HG03575 (cell line): ENCODE data around the gene CERS4.
"Not testable (repeated sequence)": the region's sequence is repeated elsewhere in the genome, so short reads cannot be mapped to it uniquely, and the experiment has no call there.

Source experiments
- ATAC-seq: cut with Tn5 transposase; IDR thresholded peaks from one replicate; pipeline ENCODE4 v1.9.1; 2021; ENCODE audit not compliant: unreplicated experiment, insufficient number of reproducible peaks, low FRiP score; ENCODE audit errors: extremely low read depth

Gene CERS4

DNA sequence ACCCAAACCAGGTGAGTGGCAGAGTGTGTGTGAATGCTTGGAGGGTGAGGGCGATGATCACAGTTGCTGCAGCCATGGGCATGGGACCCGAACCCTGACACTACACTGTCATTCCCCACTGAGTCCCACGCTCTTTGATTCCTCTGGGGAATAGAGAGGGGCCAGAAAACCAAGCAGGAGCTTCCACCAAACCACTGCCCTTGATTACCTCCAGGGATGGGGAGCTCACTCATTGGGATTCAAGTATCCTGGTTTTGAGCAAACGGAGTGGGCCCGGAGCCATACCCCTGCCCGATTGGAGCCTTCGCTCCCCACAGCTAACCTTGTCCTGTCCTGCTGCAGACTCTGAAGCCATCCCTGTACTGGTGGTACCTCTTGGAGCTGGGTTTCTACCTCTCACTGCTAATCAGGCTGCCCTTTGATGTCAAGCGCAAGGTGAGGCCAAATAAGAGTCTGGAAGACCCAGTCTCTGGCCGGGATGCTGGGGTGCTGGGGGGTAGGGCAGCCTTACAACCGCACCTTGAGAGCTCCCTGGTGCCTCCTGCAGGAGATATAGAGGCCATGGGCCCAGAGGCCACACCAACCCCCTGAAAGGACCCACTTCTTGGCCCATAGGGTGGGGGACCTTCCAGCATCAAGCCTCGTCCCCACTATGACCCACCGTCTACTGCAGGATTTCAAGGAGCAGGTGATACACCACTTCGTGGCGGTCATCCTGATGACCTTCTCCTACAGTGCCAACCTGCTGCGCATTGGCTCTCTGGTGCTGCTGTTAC lies 47.3 kb downstream of the CERS4 start:
- ATAC-seq, result no peak

DNA sequence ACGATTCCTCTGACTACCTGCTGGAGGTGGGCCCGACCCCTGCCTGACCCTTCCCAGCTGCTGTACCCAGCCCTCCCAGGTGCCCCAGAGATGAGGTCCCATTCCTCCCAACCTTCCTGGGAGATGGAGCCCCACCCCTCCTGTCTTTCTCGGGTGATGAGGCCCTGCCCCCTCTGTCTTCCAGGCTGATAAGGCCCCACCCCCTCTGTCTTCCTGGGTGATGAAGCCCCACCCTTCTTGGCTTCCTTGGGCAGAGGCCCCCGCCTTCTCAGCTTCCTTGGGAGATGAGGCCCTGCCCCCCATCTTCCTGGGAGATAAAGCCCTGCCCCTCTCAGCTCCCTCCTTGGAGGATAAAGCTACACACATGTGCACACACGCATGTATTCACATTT lies 47.9 kb downstream of the CERS4 start:
- no peak for ATAC-seq

DNA sequence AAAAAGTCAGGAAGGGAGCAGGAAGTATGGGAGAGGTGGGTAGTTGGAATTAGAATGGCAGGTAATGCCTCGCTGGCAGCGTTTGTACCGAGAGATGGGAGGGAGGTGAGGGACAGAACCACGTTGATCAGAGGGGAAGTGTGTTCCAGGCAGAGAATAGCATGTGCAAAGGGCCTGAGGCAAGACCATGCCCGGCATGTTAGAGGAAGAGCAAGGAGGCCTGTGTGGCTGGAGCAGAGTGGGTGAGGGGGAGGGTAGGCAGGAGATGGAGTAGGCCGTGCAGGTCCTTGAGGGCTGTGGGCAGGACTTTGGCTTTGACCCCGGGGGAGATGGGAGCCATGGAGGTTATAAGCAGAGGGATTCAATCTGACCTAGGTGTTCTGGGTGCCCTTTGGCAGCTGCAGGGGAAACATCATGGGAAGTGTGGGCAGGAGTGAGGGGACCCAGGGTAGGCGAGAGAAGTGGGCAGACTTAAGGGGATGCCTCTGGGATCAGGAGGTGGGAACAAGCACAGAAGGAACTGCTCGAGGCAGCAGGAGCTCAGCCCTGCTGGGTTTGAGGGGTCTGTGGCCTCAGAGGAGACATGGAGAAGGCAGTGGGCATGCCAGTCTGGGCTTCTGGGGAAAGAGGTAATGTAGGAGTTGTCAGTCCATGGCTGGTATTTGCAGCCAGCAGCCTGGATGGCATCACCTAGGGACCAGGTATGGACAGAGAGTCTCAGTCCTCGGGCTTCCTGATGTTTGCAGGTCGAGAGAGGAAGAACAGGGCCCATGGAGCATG lies 50.2 kb downstream of the CERS4 start:
- ATAC-seq, result no peak

DNA sequence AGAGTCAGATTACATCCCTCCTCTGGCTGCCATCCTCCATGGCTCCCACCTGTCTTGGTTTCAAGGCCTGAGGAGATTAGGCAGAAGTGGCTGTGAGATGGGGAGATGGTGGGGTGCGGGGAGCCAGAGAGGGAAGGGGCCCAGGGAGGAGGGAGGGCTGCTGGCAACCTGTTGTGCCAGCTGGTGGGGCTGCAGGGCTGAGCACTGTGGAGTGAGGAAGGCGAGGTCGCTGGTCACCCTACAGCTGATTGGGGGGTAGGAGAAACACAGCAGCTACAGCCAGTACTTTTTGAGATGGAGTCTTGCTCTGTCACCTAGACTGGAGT lies 50.7 kb downstream of the CERS4 start:
- ATAC-seq, result no peak

GRCh38 chr19:8261347-8261746 lies 52.2 kb downstream of the CERS4 start:
- ATAC-seq, result no peak

DNA sequence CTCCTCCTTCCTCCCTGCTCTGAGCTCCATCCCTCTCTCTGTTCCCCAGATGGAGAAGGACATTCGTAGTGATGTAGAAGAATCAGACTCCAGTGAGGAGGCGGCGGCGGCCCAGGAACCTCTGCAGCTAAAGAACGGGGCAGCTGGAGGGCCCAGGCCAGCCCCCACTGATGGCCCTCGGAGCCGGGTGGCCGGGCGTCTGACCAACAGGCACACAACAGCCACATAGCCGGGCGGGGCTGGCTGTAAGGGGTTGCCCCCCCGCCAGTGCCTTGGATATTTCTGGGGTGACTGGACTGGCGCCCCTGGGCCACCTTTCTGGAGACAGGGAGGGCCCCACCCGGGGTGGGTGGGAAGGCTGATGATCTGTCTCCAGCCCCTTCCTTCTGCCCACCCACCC lies 52.7 kb downstream of the CERS4 start:
- ATAC-seq, result no peak

GRCh38 chr19:8262431-8262830 lies 53.3 kb downstream of the CERS4 start:
- ATAC-seq, result no peak

DNA sequence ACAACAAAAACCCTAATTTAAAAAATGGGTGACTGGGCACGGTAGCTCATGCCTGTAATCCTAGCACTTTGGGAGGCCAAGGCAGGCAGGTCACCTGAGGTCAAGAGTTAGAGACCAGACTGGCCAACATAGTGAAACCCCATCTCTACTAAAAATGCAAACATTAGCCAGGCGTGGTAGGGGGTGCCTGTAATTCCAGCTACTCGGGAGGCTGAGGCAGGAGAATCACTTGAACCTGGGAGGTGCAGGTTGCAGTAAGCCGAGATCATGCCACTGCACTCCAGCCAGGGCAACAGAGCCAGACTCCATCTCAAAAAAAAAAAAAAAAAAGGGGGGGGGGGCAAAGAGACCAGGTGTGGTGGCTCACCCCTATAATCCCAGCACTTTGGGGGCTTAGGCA lies 55.1 kb downstream of the CERS4 start:
- ATAC-seq, result not testable (repeated sequence)

GRCh38 chr19:8265872-8266271 lies 56.7 kb downstream of the CERS4 start:
- ATAC-seq, result no peak

GRCh38 chr19:8269724-8270123 lies 60.6 kb downstream of the CERS4 start:
- no peak for ATAC-seq

GRCh38 chr19:8276508-8276907 lies 67.3 kb downstream of the CERS4 start:
- ATAC-seq, result not testable (repeated sequence)

- ATAC-seq, result not testable (repeated sequence)
These were observed 82.2 kb downstream of the CERS4 start for GRCh38 chr19:8291337-8291736.

DNA sequence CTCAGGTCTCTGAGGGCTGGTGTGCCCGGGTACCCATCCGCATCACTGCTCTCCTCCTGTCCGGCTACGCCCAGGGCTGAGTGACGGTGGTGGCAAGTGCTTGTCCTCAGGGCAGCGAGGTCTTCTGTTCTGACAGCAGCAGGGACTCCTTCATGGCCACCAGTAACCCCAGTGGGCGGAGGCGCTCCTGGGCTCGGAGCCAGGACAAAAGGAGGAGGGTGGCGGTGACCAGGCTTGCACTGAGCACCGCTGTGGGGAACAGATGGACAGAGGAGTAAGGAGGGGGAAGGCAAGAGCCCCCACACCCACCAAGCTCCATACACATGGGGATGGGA lies 93.2 kb downstream of the CERS4 start:
- ATAC-seq, result no peak

GRCh38 chr19:8302734-8303133 lies 93.6 kb downstream of the CERS4 start:
- ATAC-seq, result no peak

- ATAC-seq, result no peak
These were observed 95.9 kb downstream of the CERS4 start for GRCh38 chr19:8304841-8305621.

- no peak for ATAC-seq
These were observed 96.6 kb downstream of the CERS4 start for GRCh38 chr19:8305798-8306197.

- ATAC-seq, result no peak
These were observed 97.3 kb downstream of the CERS4 start for GRCh38 chr19:8306235-8307054.

DNA sequence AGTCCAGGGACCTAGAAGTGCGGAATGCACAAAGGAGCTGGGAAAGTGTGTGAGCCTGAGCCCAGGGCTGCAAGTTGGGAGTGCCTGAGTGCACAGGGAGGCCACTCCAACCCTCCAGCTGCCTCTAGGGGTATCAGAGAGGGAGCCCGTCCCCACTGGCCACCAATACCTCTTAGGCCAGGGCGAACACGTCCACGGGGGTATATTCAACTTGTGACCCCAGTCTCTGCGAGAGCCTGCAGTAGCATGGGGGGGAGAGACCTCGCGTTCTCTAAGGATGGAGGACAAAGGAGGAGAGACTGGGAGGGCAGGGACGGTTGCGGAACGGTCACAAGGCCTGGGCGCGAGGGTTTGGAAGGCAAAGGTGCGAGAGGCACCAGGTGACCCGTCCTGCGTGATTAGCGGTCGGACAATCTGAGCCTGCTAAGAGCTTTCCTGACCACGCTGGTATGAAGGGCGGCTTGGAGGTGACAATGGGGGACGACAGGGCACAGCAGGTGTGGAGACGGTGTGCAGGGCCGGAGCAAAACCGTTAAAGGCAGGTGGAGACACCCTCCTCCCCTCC lies 98.3 kb downstream of the CERS4 start:
- no peak for ATAC-seq
